Suprapubic skin (tissue), 4 donors: Measurements from ENCODE around the gene WHAMM.
A peak's percentile ranks its signal among the peaks of the same experiment; 100 is the strongest.

Experiments used
- EP300 ChIP-seq: sonication (generic); formaldehyde crosslinking; IDR thresholded peaks from one replicate; pipeline ENCODE4 v1.6.1; 2017; ENCODE audit warnings: antibody characterized with exemption
- POLR2A ChIP-seq, 2 donors: fragments of 450-650 bp; IDR thresholded peaks; one replicate each; pipeline ENCODE4 v1.6.1; 2017; ENCODE audit warnings: antibody characterized with exemption in 2 of 2, mild to moderate bottlenecking in 2 of 2, moderate library complexity in 2 of 2
- POLR2AphosphoS5 ChIP-seq, 3 donors: sonication (generic); formaldehyde crosslinking; IDR thresholded peaks; one replicate each; pipeline ENCODE4 v1.6.1; 2017; ENCODE audit warnings: antibody characterized with exemption in 3 of 3
- TF ChIP-seq, protein P1 (sequence below), 2 donors: fragments of 200-600 bp in 1 of 2; fragments of 450-650 bp in 1 of 2; sonication (generic) in 1 of 2; IDR thresholded peaks; one replicate each; pipeline ENCODE4 v1.5.1; 2016 to 2019; ENCODE audit warnings: antibody characterized with exemption in 2 of 2, mild to moderate bottlenecking in 1 of 2, moderate library complexity in 1 of 2

GRCh38 chr15:82849556-82850512 lies 40.4 kb downstream of the WHAMM start:
- TF ChIP-seq POLR2AphosphoS5 (IDR thresholded peaks at IDR 0.05) (no peak), POLR2A (IDR thresholded peaks at IDR 0.05) (no peak), EP300 (no peak)
- TF ChIP-seq, protein P1, sequence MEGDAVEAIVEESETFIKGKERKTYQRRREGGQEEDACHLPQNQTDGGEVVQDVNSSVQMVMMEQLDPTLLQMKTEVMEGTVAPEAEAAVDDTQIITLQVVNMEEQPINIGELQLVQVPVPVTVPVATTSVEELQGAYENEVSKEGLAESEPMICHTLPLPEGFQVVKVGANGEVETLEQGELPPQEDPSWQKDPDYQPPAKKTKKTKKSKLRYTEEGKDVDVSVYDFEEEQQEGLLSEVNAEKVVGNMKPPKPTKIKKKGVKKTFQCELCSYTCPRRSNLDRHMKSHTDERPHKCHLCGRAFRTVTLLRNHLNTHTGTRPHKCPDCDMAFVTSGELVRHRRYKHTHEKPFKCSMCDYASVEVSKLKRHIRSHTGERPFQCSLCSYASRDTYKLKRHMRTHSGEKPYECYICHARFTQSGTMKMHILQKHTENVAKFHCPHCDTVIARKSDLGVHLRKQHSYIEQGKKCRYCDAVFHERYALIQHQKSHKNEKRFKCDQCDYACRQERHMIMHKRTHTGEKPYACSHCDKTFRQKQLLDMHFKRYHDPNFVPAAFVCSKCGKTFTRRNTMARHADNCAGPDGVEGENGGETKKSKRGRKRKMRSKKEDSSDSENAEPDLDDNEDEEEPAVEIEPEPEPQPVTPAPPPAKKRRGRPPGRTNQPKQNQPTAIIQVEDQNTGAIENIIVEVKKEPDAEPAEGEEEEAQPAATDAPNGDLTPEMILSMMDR (IDR thresholded peaks at IDR 0.05): peak; percentile 54 to 64
